Measurements from ENCODE around the gene WFS1. TPM values are rescaled to one million over a fixed set of nuclear protein-coding genes. Genes with fewer than 3 reads are reported as not detected.

Gene WFS1
- total RNA-seq, 4 donors from 2014 or later = 31.5 to 124 (median 34.8) TPM

DNA sequence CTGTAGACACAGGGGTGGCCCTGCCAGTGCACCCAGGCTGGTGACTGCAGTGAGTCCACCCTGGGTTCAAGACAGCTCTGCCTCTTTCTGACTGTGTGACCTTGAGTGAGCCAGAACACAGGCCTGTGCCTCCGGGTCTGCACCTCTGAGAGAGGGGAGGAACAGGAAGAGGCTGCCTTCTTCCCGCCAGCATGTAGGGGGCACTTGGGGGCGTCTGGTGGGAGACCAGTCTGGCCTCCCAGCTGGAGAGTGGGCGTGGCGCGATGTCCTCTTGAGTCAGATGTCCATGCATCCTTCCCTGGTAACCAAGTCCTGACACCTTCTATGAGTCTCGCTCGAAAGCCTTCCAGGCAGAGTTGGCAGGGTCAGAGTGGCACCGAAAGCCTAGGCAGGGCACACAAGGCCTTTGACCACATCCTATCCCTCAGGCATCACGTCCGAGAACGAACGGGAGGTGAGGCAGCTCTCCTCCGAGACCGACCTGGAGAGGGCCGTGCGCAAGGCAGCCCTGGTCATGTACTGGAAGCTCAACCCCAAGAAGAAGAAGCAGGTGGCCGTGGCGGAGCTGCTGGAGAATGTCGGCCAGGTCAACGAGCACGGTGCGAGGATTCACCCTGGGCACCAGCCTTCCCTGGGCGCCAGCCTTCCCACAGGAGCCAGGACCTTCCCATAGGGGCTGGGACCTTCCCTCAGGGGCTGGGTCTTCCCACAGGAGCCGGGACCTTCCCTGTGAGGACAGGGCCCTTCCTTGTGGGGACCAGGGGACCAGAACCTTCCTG is 21.3 kb downstream of the WFS1 start:
- no peak for DNase-seq (ENCODE audit: low spot score in 2 of 2)
- Histone ChIP-seq H3K9me3 (no peaks in the 10 kb centered on the region), H3K27me3 (no peaks in the 10 kb centered on the region), H3K27ac (no peak overlapping the region), H3K4me3 (no peak overlapping the region), H3K4me1 (no peaks in the 10 kb centered on the region), H3K36me3 (peaks cover 81% of the 10 kb centered on the region)
- WGBS = 83% methylated on average over 1 of the region's 25 CpGs
- TF ChIP-seq POLR2A (IDR thresholded peaks at IDR 0.05) = no peak
- TF ChIP-seq, protein P1, sequence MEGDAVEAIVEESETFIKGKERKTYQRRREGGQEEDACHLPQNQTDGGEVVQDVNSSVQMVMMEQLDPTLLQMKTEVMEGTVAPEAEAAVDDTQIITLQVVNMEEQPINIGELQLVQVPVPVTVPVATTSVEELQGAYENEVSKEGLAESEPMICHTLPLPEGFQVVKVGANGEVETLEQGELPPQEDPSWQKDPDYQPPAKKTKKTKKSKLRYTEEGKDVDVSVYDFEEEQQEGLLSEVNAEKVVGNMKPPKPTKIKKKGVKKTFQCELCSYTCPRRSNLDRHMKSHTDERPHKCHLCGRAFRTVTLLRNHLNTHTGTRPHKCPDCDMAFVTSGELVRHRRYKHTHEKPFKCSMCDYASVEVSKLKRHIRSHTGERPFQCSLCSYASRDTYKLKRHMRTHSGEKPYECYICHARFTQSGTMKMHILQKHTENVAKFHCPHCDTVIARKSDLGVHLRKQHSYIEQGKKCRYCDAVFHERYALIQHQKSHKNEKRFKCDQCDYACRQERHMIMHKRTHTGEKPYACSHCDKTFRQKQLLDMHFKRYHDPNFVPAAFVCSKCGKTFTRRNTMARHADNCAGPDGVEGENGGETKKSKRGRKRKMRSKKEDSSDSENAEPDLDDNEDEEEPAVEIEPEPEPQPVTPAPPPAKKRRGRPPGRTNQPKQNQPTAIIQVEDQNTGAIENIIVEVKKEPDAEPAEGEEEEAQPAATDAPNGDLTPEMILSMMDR (IDR thresholded peaks at IDR 0.05) = no peak
- no peak for TF ChIP-seq EP300 (IDR thresholded peaks at IDR 0.05)
- TF ChIP-seq POLR2AphosphoS5 (IDR thresholded peaks at IDR 0.05) = no peak

DNA sequence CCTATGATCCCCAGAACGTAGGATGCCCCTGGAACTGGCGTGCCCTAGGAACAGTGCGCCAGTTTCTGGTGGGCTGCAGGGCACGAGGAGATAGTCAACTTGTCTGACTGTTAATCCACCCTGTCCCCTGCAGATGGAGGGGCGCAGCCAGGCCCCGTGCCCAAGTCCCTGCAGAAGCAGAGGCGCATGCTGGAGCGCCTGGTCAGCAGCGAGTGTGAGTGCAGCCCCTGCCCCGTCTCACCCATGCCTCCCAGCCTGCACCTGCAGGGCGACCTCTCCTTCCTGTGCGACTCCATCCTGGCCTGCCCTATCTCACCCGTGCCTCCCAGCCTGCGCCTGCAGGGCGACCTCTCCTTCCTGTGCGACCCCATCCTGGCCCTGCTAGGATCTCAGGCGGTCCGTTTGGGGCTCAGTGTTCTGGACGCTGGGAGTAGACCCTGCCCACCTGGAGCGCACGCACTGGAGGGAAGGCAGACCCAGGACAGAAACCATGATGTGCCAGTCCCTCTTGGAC is 22.2 kb downstream of the WFS1 start:
- H3K27ac ChIP-seq = no peak overlapping the region
- peaks cover 89% of the 10 kb centered on the region for H3K36me3 ChIP-seq
- no peak overlapping the region for H3K4me3 ChIP-seq
- H3K4me1 ChIP-seq = no peaks in the 10 kb centered on the region
- no peaks in the 10 kb centered on the region for H3K9me3 ChIP-seq
- no peaks in the 10 kb centered on the region for H3K27me3 ChIP-seq
- WGBS = 71% methylated on average over 13 of the region's 21 CpGs
- DNase-seq (ENCODE audit: low spot score in 2 of 2) = no peak
- TF ChIP-seq POLR2A (IDR thresholded peaks at IDR 0.05) = no peak
- TF ChIP-seq POLR2AphosphoS5 (IDR thresholded peaks at IDR 0.05) = no peak
- TF ChIP-seq EP300 (IDR thresholded peaks at IDR 0.05) = no peak
- TF ChIP-seq, protein P1 (IDR thresholded peaks at IDR 0.05) = no peak

DNA sequence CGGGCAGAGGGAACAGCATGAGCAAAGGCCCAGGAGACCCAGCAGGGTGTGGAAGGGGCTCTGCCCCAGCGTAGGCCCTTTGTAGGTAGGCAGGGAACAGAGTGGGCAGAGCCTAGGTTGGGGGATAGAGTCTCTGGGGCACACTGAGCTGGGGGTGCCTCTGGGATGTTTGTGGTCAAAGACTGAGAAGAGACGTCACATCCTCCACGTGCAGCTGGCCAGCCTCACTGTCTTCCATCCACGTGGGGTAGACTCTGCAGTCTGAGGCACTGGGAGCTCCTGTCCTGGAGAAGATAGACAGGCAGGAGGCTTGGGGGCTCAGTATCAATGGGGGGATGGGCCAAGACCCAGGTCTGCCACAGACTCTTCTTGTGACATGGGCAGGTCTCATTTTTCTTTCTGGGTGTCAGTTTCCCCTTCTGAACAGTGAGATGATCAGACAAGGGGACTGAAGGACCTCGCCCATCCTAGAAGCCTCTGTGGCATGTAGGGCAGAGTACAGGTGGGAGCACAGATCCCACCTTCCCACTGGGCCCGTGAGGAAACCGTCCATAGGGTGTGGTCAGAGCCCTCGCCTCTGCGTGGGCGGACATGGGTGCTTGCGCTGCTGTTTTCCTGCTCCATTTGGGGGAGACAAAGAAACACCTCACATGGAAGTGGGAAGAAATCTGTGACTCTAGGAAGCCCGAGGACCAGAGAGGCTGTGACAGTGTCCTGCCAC is 22.9 kb downstream of the WFS1 start:
- H3K4me3 ChIP-seq = no peak overlapping the region
- no peak for TF ChIP-seq EP300 (IDR thresholded peaks at IDR 0.05)
- TF ChIP-seq POLR2A (IDR thresholded peaks at IDR 0.05) = no peak
- TF ChIP-seq, protein P1 (IDR thresholded peaks at IDR 0.05) = no peak
- no peak for TF ChIP-seq POLR2AphosphoS5 (IDR thresholded peaks at IDR 0.05)
- H3K27ac ChIP-seq = no peak overlapping the region
- no peaks in the 10 kb centered on the region for H3K4me1 ChIP-seq
- WGBS = 80% methylated on average over 12 of the region's 13 CpGs
- no peaks in the 10 kb centered on the region for H3K27me3 ChIP-seq
- DNase-seq (ENCODE audit: low spot score in 2 of 2) = no peak
- H3K9me3 ChIP-seq = no peaks in the 10 kb centered on the region
- peaks cover 87% of the 10 kb centered on the region for H3K36me3 ChIP-seq

DNA sequence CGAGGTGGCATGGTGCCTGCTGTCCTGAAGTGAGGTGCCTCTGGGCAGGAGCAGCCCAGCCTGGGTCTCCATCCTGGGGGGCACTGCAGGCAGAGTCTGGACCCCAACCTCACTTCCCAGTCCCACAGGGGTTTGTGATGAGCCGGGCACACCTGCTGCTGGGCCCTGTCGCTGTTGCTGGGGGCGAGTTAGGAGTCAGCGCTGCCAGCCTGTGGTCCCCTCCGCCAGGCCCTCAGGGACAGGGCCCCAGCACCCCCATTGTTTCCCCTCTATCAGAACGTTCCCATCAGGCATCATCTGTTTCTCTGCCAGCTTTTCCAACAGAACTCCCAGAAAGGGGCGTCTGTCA is 23.4 kb downstream of the WFS1 start:
- no peaks in the 10 kb centered on the region for H3K9me3 ChIP-seq
- H3K36me3 ChIP-seq = peaks cover 90% of the 10 kb centered on the region
- DNase-seq (ENCODE audit: low spot score in 2 of 2) = no peak
- no peak overlapping the region for H3K4me3 ChIP-seq
- no peaks in the 10 kb centered on the region for H3K27me3 ChIP-seq
- TF ChIP-seq, protein P1 (IDR thresholded peaks at IDR 0.05) = no peak
- no peak for TF ChIP-seq POLR2A (IDR thresholded peaks at IDR 0.05)
- no peak for TF ChIP-seq POLR2AphosphoS5 (IDR thresholded peaks at IDR 0.05)
- no peak for TF ChIP-seq EP300 (IDR thresholded peaks at IDR 0.05)
- H3K4me1 ChIP-seq = no peaks in the 10 kb centered on the region
- no peak overlapping the region for H3K27ac ChIP-seq
- 91% methylated on average over 5 of the region's 8 CpGs for WGBS

DNA sequence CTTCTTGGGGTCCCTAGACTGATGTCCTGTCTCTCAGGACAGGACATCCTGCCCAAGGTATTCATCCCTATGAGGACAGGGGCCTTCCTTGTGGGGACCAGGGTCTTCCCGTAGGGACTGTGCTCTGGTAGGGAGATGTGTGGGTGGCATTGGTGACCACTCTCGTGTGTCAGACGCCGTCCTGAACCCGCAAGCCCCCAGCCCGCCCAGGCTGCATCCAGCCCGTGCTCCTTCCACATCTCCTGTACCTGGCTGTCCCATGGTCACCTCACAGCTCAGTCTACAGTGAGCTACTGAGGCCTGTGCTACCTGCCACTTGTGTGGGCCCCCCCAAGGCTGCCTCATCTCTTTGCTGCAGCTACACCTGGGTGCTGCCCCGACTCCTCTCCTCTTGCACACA is 24.0 kb downstream of the WFS1 start:
- Histone ChIP-seq H3K36me3 (peaks cover 90% of the 10 kb centered on the region), H3K27me3 (no peaks in the 10 kb centered on the region), H3K27ac (no peak overlapping the region), H3K9me3 (no peaks in the 10 kb centered on the region), H3K4me3 (no peak overlapping the region), H3K4me1 (no peaks in the 10 kb centered on the region)
- WGBS = 86% methylated on average over 8 of the region's 8 CpGs
- no peak for TF ChIP-seq POLR2AphosphoS5 (IDR thresholded peaks at IDR 0.05)
- TF ChIP-seq, protein P1 (IDR thresholded peaks at IDR 0.05) = no peak
- TF ChIP-seq POLR2A (IDR thresholded peaks at IDR 0.05) = no peak
- no peak for TF ChIP-seq EP300 (IDR thresholded peaks at IDR 0.05)
- DNase-seq (ENCODE audit: low spot score in 2 of 2) = no peak

All from suprapubic skin (tissue), 4 donors.